Hypothalamus (tissue), 51 donors: ENCODE results near the gene PIGW.

Source experiments
- DNase-seq, 51 donors: peaks; one replicate each; lab custom pipeline; 2025; lab: John Stamatoyannopoulos, UW

The PIGW gene

DNA sequence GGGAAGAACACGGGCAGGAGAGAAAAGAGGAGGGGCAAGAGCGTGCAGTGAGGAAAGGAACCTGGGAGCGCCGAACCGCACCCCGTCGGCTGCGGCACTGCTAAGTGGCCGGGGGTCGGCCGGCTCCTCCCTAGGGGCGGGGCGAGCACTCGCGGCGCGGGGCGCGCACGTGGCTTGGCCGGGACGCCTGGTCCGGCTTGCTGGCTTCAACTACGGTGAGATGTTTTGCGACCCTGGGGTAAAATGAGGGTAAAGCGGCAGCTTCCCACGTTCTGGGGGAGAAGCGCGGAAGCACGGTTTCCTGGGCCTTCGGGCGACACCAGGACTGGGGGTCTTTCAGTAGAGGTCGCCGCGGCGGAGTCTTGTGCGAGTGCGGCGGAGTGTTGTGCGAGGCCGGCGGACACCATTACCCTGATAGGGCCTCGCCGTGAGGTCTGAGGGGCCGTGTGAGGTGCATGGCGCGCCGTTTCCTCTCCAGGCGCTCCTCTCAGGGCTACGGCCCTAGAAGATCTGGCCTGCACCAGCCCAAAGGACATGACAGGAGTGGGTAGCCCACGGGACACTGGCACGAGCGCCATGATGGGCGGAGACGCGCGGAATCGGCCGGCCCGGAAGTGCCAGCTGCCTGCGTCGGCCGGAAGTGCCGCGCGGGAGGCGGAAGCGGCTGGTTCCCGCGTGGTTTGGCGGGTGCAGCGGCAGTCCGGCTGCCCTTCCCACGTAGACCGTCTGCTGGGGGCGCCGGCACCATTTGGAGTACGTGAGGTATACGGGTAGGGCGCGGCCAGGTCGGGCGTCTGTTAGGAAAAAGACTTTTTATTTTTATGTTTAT is at the start of gene PIGW, which contains the start of gene MYO19:
PIGW (plus strand) TSS at position 148 of the 829 bp plus-strand sequence. CDS start 2,115 bp downstream, outside the sequence.
MYO19 (minus strand) TSS at position 29 of the 829 bp plus-strand sequence. CDS start 2,330 bp downstream, outside the sequence.
- DNase-seq, result peak; percentile 41 to 91 (median 77)

DNA sequence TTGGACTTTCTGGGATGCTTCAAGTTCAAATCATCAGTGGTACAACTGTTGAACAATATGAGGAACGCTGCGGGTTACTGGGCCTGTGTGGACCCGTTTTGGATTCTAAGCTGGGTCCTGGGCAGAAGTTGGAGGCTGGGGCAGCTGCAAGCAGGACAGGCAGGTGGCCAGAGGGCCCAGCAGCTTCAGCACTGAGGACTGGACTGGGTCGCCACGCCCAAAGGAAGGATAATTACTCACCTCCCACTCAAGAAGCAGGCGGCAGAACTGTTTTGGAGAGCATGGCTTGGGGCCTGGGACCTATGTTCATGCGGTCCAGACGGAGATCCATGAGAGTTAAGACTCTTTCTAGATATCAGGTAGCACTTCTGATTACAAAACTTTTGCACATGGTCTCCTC is 49.8 kb upstream of the PIGW start:
- DNase-seq, result no peak

DNA sequence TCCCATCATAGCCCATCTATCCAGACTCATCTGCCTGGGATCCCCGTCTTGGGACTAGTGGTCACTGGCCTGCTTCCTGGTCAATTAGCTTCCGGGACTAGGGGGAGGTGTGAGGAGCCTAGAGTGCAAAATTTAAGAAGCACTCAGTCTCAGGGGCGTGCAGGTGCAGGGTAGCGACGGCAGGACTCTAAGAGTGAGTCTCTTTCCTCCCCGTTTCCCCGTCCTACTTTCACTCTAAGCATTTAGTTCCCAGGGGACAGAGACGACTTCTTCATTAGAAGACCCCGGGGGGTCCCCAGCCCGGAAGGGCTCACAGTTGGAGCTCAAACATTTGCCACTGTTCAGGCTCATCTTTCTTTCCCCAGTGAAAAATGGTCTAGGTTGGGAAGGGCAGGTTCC is 49.0 kb upstream of the PIGW start:
- DNase-seq, result no peak

- DNase-seq, result peak; percentile 17 to 93 (median 82)
Observed at GRCh38 chr17:36486204-36487194, 48.3 kb upstream of the PIGW start, which contains the start of gene ZNHIT3. TSS of gene ZNHIT3 (plus strand) at chr17:36486681. CDS start at chr17:36486700, 19 bp downstream.

- no peak for DNase-seq
Observed at GRCh38 chr17:36493956-36494355, 40.8 kb upstream of the PIGW start.

GRCh38 chr17:36494674-36495073 is 40.1 kb upstream of the PIGW start:
- no peak for DNase-seq

GRCh38 chr17:36495076-36495578 is 39.7 kb upstream of the PIGW start:
- no peak for DNase-seq

GRCh38 chr17:36496018-36496789 is 38.6 kb upstream of the PIGW start:
- DNase-seq, result peak in 22 of 51 donors; percentile 3 to 66 (median 28)

- no peak for DNase-seq
Observed at GRCh38 chr17:36498155-36498554, 36.6 kb upstream of the PIGW start.

GRCh38 chr17:36498560-36499300 is 36.1 kb upstream of the PIGW start:
- DNase-seq, result no peak

GRCh38 chr17:36500745-36501225 is 34.0 kb upstream of the PIGW start:
- no peak for DNase-seq

GRCh38 chr17:36501351-36501750 is 33.4 kb upstream of the PIGW start:
- no peak for DNase-seq

DNA sequence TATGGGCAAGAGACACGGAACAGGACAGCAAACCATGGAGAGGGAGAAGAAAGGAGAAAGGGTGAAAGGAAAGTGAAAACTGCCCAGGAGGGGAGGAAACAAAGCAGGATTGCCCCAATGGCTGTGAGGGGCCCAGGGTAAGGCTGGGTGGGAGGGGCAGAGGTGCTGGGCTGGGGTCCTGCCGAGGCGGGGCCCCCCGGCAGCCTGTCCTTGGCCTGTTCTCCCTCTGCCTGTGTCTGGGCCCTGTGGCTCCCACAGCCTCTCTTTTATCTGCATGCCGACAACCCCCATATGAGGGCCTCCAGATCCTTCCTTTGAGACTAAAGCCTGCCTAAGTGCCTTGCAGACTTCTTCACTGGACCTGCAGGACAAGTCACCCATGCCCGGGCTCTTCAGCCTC is 32.8 kb upstream of the PIGW start:
- DNase-seq, result no peak

- DNase-seq, result no peak
Observed at GRCh38 chr17:36503456-36504155, 31.2 kb upstream of the PIGW start.

GRCh38 chr17:36504156-36504545 is 30.6 kb upstream of the PIGW start:
- DNase-seq, result no peak

- no peak for DNase-seq
Observed at GRCh38 chr17:36505171-36505570, 29.6 kb upstream of the PIGW start.

GRCh38 chr17:36506249-36506826 is 28.4 kb upstream of the PIGW start:
- DNase-seq, result no peak

DNA sequence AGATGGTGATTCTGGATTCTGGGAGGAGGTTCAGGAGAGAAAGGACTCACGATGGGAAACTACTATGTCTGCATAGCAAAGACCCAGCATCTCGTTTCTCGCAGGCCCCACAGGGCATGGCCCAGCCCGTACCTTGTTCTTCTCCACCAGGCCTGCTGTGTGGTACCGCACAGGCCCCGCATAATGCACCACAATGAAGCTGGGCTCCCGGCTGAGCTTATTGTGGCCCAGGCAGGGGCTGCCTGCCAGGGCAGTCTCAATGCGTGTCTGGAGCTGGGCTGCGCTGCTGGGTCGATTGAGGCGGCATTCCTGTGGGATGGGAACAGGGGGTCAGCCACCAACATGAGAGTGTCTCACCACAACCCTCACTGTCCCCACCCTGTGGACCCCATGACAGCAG is 28.0 kb upstream of the PIGW start:
- DNase-seq, result no peak
